Left renal pelvis (tissue), 4 donors: Measurements from ENCODE around the gene NAT8. TPM values are rescaled to one million over a fixed set of nuclear protein-coding genes. Genes with fewer than 3 reads are reported as not detected.
"Not testable (repeated sequence)": the region's sequence is repeated elsewhere in the genome, so short reads cannot be mapped to it uniquely, and the experiment has no call there.

ENCODE experiments used
- DNase-seq, 4 donors: peaks; one replicate each; pipeline ENCODE4 v3.0.0-alpha.2; 2013; ENCODE audit warnings: low read depth in 4 of 4, low spot score in 3 of 4
- polyA plus RNA-seq, 4 donors: library from polyadenylated mRNA; unstranded; fragments of 120-200 nt; gene quantifications; one replicate each; pipeline ENCODE4 v1.2.1, GENCODE V29; 2013; ENCODE audit not compliant: insufficient read length in 4 of 4

Gene NAT8
- polyA plus RNA-seq, 4 donors: 0.89 to 23.5 (median 20.7) TPM

- no peak for DNase-seq
These were observed 1.7 kb downstream of the NAT8 start for GRCh38 chr2:73640511-73640911.

GRCh38 chr2:73638429-73638828, 3.8 kb downstream of the NAT8 start:
- no peak for DNase-seq

GRCh38 chr2:73636977-73637376, 5.2 kb downstream of the NAT8 start:
- DNase-seq: not testable (repeated sequence)

GRCh38 chr2:73630662-73631266, 11.5 kb downstream of the NAT8 start:
- DNase-seq: not testable (repeated sequence)

- not testable (repeated sequence) for DNase-seq
These were observed 13.7 kb downstream of the NAT8 start for GRCh38 chr2:73628493-73628892.

- not testable (repeated sequence) for DNase-seq
These were observed 16.0 kb downstream of the NAT8 start for GRCh38 chr2:73626237-73626636.

- DNase-seq: not testable (repeated sequence)
These were observed 17.6 kb downstream of the NAT8 start for GRCh38 chr2:73624625-73625024.

GRCh38 chr2:73624036-73624435, 18.2 kb downstream of the NAT8 start:
- not testable (repeated sequence) for DNase-seq

- DNase-seq: not testable (repeated sequence)
These were observed 22.3 kb downstream of the NAT8 start for GRCh38 chr2:73619925-73620324.

GRCh38 chr2:73614997-73615396, 27.2 kb downstream of the NAT8 start:
- DNase-seq: no peak

- no peak for DNase-seq
These were observed 28.1 kb downstream of the NAT8 start for GRCh38 chr2:73614105-73614504.

- DNase-seq: no peak
These were observed 30.4 kb downstream of the NAT8 start for GRCh38 chr2:73611867-73612266.

- no peak for DNase-seq
These were observed 31.0 kb downstream of the NAT8 start for GRCh38 chr2:73611193-73611592.

GRCh38 chr2:73610111-73610510, 32.1 kb downstream of the NAT8 start:
- DNase-seq: no peak

GRCh38 chr2:73604589-73604988, 37.6 kb downstream of the NAT8 start:
- not testable (repeated sequence) for DNase-seq

GRCh38 chr2:73603099-73603588, 39.1 kb downstream of the NAT8 start:
- not testable (repeated sequence) for DNase-seq

GRCh38 chr2:73601780-73602179, 40.4 kb downstream of the NAT8 start:
- DNase-seq: no peak

- DNase-seq: no peak
These were observed 48.0 kb downstream of the NAT8 start for GRCh38 chr2:73594251-73594650.

GRCh38 chr2:73593680-73594079, 48.5 kb downstream of the NAT8 start:
- DNase-seq: no peak
